Hindlimb muscle (tissue), 1 donor: ENCODE measurements around the gene SLC30A5. TPM values are rescaled to one million over a fixed set of nuclear protein-coding genes. Genes with fewer than 3 reads are reported as not detected.
"Not testable (repeated sequence)": the region's sequence is repeated elsewhere in the genome, so short reads cannot be mapped to it uniquely, and the experiment has no call there.

Source experiments
- DNase-seq: peaks from one replicate; pipeline ENCODE4 v3.0.0-alpha.2; 2013
- polyA plus RNA-seq: library from polyadenylated mRNA; unstranded; fragments of 120-200 nt; gene quantifications from one replicate; pipeline ENCODE4 v1.2.1, GENCODE V29; 2013; ENCODE audit not compliant: insufficient read length

The SLC30A5 gene
- polyA plus RNA-seq, 1 donor: 30.0 TPM

DNA sequence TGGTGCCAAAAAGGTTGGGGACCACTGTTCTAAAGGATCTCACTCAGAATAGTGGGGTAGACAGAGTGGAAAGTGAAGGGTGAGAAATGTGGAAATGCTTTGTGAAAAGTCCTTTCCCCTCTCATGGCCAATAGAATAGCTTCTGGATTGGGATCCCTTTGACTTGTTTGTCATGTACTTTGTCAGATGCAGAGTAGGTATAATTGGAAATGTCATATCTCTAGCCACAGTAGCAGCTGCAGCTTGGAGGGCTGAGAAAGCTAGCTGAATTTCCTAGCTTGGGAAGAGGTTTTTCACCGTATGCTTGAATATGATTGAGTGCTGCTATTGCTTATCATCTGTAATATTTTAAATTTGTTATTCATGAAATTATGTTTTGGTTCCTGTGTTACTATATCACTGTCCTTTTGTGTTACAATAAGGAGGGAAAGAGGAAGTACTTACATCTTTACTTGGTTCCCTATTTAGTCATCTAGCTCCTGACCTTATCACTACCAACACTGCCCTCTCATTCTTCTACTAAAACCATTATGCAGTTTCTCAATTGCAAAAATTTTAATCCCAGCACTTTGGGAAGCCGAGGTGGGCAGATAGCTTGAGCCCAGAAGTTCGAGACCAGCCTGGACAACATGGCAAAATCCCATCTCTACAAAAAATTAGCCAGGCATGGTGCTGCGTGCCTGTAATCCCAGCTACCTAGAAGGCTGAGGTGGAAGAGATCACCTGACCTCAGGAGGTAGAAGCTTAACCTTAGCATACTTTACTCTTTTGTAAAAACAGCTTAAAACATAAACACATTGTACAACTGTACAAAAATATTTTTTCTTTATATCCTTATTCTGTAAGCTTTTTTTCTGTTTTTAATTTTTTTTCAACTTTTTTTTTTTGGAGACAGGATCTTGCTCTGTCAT, 12.4 kb downstream of the SLC30A5 start:
- DNase-seq: no peak

DNA sequence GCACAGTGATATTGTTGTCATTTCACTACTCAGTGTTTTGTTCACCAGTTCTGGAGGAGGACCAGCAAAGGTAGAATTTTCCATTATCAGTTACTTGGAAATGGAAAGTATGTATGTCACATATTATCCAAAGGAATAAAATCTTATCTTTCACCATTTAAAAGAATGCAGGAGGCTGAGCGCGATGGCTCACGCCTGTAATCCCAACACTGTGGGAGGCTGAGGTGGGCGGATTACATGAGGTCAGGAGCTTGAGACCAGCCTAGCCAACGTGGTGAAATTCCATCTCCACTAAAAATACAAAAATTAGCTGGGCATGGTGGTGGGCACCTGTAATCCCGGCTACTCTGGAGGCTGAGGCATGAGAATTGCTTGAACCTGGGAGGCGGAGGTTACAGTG, 14.6 kb downstream of the SLC30A5 start:
- DNase-seq: not testable (repeated sequence)

DNA sequence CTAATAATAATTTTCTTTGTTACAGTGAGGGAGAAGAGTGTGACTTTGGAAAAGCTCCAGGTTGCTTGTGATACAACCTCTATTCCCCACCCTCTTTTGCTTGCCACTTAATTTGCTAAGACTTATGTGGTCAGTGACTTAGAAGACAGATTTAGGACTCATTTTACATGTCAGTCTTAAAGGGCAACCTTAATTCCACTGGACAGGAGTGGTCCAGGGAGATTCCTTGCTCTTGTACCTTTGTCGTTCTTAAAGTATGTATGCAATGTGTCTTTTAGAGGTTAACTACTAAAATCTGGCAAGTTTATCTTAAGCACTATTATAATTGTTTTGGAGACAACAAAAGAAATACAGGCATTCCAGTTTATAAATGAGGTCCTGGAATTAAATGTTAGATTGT, 20.0 kb downstream of the SLC30A5 start:
- no peak for DNase-seq

DNA sequence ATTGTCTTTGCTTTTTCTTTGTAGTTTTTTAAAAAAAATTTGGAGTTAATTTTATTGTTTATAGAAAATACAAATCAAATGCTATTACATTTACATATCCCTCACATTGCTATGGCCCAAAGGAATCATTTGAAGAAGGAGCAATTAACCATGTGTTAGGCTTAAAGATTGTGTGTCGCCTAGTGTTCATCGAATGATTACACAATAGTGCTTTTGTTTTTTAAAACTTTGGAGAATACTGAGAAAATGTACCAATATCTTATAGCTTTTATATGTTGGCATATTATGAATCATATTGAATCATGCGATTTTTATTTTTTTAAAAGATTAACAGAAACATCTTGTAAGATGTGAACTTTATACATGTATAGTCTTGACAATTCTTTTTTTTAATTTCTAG, 21.7 kb downstream of the SLC30A5 start:
- no peak for DNase-seq

DNA sequence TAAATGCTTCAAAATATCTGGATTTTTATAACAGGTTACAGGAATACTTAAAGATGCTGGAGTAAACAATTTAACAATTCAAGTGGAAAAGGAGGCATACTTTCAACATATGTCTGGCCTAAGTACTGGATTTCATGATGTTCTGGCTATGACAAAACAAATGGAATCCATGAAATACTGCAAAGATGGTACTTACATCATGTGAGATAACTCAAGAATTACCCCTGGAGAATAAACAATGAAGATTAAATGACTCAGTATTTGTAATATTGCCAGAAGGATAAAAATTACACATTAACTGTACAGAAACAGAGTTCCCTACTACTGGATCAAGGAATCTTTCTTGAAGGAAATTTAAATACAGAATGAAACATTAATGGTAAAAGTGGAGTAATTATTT, 35.6 kb downstream of the SLC30A5 start:
- no peak for DNase-seq

DNA sequence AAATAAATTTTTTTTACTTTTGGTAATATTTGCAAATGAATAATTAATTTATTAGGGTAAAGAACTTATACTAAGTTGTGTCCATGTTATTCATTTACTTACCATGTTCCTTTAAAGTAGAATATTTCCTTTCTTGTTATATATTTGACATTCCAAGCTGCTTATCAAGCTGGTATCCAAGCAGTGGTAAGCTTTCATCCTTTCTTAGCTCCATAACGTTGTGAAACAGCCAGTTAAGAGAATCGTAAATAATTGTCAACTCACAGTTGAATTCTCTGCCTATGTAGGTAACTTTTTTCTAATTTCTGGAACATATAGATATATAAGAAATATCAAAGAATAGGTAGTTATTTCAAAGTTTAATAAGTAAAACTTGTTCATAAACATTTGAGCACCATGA, 36.4 kb downstream of the SLC30A5 start:
- no peak for DNase-seq

DNA sequence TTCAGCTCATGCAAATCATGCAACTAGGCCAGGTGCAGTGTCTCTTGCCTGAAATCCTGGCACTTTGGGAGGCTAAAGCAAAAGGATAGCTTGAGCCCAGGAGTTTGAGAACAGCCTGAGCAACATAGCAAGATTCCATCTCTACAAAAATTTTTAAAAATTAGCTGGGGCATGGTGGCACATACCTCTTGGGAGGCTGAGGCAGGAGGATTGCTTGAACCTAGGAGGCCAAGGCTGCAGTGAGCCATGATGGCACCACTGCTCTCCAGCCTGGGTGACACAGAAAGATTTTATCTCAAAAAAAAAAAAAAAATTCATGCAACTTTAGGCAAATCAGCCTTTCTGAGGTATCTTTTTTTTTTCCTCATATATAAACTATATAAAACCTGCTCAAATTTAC, 37.5 kb downstream of the SLC30A5 start:
- DNase-seq: no peak

DNA sequence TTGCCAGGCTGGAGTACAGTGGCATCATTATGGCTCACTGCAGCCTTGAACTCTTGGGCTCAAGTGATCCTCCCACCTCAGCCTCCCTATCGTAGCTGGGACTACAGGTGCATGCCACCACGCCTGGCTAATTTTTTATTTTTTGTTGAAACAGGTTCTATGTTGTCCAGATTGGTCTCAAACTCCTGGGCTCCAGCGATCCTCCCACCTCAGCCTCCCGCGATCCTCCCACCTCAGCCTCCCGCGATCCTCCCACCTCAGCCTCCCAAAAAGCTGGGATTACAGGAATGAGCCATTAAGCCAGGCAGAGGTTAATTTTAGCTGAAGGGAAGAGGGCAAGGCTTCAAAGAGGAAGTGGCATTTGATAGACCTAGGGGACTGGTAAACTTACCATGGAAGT, 40.3 kb downstream of the SLC30A5 start:
- no peak for DNase-seq

DNA sequence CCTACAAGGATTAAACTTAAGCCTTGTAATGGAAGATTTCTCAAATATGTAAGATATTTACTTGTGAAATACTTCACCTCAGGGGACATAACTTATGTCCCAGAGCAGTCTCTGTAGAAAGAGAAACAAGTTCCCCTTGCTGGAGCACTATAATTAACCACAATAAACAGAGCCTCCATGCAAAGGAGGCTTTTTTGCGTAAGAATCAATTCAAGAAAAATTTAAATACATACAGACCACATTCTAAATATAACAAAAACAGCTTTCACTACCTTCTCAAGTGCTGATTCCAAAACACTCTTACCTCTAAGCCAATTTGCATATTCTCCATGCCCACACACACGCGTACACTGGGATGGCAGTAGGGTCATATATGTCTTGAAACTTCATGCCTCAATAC, 42.5 kb downstream of the SLC30A5 start:
- DNase-seq: no peak

DNA sequence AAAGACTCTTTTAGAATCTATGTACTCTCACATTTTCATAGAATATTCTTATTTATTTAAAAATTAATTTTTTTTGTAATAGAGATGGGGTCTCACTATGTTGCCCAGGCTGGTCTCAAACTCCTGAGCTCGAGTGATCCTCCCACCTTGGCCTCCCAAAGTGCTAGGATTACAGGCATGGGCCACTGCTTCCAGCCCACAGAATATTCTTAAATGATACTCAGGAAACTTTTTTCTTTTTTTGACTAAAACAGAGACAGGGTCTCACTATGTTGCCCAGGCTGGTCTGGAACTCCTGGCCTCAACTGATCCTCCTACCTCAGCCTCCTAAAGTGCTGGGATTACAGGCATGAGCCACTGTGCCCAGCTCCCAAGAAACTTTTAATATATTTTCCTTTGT, 43.4 kb downstream of the SLC30A5 start:
- not testable (repeated sequence) for DNase-seq

DNA sequence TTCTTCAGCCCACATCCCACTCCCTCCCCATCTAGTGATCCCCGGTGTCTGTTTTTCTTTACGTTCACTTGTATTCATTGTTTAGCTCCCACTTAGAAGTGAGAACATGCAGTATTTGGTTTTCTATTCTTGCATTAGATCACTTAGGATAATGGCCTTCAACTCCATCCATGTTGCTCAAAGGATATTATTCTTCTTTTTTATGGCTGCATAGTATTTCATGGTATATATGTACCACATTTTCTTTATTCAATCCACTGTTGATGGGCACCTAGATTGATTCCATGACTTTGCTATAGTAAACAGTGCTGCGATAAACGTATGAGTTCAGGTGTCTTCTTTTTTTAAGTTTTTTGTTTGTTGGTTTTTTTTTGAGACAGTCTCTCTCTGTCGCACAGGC, 44.0 kb downstream of the SLC30A5 start:
- DNase-seq: no peak

DNA sequence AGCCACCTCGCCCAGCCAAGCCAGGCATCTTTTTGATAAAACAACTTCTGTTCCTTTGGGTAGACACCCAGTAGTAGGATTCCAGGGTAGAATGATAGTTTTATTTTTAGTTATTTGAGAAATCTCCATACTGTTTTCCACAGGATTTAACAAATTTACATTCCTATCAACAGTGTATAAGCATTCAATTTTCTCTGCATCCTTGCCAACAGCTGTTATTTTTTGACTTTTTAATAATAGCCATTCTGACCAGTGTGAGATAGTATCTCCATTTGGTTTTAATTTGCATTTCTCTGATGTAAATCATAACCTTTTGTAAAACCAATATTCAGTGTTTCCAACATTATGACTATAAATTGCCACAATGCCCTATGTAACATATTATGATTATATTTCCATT, 45.0 kb downstream of the SLC30A5 start:
- no peak for DNase-seq

DNA sequence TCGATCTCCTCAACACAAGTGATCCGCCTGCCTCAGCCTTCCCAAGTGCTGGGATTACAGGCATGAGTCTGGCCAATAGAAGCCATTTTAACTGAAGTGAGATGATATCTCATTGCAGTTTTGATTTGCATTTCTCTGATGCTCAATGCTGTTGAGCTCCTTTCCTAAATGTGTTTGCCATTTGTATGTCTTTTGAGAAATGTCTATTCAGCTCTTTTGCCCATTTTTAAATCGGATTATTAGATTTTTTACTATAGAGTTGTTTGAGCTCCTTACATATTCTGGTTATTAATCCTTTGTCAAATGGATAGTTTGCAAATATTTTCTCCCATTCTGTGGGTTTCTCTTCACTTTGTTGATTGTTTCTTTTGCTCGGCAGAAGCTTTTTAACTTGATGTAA, 46.4 kb downstream of the SLC30A5 start:
- not testable (repeated sequence) for DNase-seq

DNA sequence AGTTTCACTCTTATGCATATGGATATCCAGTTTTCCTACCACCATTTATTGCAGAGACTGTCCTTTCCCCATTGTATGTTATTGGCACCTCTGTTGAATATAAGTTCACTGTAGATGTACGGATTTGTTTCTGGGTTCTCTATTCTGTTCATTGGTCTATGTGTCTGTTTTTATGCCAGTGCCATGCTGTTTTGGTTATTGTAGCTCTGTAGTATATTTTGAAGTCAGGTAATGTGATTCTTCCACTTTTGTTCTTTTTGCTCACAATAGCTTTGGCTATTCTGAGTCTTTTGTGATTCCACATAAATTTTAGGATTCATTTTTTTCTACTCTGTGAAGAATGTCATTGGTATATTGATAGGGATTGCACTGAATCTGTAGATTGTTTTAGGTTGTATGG, 47.0 kb downstream of the SLC30A5 start:
- no peak for DNase-seq

DNA sequence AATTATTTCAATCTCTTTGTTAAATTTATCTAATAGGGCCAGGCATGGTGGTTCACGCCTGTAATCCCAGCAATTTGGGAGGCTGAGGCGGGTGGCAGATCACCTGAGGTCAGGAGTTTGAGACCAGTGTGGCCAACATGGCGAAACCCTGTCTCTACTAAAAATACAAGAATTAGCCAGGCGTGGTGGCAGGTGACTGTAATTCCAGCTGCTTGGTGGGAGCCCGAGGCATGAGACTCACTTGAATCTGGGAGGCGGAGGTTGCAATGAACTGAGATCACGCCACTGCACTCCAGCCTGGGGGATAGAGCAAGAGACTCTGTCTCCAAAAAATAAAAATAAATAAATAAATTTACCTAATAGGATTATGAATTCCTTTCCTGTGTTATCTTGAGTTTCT, 54.8 kb downstream of the SLC30A5 start:
- DNase-seq: not testable (repeated sequence)

DNA sequence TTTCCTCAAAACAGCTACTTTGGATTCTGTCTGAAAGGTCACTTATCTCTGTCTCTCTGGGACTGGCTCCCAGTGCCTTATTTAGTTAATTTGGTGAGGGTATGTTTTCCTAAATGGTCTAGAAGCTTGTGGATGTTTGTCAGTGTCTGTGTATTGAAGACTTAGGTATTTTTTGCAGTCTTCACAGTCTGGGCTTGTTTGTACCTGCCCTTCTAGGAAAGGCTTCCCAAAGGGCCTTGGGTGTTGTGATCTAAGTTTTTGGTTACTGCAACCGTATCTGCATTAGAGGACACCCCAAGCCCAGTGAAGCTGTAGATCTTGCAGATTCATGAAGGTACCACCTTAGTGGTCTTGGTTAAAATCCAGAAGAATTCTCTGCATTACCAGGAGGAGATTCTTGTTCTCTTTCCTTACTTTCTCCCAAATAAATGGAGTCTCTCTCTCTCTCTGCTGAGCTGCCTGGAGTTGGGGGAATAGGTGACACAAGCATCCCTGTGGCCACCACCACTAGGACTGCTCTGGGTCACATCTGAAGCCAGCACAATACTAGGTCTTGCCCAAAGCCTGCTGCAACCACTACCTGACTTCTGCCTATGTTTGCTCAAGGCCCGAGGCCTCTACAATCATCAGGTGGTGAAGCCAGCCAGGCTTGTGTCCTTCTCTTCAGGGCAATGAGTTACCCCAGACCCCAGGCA, 55.3 kb downstream of the SLC30A5 start:
- DNase-seq: no peak

DNA sequence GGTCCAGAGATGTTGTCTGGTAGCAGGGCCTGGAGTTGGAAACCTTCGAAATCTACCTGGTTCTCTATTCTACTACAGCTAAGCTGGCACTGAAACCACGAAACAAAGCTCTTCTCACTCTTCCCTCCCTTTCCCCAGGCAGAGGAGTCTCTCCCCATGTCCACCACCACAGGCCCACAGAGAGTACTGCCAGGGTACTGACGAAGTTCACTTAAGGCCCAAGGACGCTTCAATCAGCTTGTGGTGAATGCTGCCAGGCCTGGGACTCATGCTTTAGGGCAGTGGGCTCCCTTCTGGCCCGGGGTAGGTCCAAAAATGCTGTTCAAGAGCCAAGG, 55.8 kb downstream of the SLC30A5 start:
- DNase-seq: no peak

DNA sequence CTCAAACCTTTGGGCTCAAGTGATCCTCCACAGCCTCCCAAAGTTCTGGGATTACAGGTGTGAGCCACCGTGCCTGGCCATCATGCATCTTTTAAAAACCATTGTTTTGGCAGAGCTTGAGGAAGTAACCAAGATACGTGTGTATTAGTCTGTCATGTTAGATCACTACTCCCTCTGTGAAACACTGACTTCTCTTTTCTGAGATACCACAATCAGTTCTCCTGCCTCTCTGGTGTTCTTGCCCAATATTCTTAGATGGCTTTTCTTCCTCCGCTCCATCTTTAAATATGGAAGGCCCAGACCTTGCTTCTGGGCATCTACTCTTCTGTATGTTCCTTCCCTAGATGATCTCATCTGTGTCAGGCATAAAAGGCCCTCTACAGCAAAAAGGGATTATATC, 58.9 kb downstream of the SLC30A5 start:
- no peak for DNase-seq

DNA sequence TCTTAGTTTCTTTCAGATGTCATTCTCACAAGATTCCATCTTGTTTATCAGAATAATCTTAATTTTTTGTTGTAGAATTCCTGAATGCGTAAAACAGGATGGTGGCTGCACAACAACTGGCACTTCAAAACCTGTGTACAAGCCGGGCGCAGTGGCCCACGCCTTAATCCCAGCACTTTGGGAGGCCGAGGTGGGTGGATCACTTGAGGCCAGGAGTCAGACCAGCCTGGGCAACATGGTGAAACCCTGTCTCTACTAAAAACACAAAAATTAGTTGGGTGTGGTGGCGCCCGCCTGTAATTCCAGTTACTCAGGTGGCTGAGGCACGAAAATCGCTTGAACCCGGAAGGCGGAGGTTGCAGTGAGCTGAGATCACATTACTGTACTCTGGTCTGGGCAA, 62.6 kb downstream of the SLC30A5 start:
- no peak for DNase-seq

DNA sequence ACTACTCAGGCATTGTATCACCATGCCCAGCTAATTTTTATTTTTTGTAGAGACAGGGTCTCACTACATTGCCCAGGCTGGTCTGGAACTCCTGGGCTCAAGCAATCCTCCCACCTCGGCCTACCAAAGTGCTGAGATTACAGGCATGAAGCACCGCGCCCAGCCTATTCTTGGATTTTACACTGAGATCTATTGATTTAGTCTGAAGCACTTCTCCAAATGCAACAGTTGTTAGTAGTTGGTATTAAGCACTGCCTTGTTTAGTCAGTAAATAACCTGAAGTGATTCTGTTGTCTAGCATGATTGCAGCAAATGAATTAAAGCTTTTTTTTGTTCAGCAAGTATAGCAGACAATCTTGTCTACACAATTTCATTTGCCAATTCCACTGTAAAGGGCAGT, 64.2 kb downstream of the SLC30A5 start:
- no peak for DNase-seq

DNA sequence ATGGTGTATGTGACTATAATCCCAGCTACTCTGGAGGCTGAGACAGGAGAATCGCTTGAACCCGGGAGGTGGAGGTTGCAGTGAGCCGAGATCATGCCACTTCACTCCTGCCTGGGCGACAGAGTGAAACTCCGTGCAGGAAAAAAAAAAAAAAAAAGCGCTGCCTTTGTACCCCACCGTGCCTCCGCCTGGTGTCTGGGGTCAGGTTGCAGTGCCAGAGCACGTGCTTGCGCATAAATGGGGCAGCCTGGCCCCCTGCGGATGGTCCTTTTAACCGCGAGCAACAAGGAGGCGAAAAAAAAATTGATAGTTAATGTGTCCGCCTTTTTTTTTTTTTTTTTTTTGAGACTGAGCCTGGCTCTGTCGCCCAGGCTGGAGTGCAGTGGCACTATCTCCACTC, 66.8 kb downstream of the SLC30A5 start:
- DNase-seq: no peak

DNA sequence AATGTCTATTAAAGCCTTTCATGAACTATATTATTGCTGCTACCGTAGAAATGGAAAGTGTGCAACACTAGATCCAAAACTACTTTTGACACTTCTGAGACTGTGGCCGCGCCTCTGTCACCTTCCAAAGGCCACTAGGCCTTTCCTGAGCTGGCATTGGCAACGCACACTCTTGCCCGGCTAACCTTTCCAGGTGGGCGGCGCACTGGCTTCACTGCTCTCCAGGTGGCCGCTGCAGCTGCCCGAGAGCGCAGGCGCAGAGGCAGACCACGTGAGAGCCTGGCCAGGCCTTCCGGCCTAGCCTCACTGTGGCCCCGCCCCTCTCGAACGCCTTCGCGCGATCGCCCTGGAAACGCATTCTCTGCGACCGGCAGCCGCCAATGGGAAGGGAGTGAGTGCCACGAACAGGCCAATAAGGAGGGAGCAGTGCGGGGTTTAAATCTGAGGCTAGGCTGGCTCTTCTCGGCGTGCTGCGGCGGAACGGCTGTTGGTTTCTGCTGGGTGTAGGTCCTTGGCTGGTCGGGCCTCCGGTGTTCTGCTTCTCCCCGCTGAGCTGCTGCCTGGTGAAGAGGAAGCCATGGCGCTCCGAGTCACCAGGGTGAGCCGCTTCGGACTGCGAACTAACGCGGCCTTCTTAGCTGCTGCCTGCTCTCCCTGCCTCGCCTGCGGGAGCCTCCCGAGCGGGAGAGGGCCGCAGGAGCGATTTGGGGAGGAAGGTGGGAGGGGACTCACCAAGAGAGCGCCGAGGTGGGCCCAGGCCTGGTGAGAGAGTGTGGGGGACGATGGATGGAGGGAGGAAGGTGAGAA, 73.1 kb downstream of the SLC30A5 start, which contains the start of gene CCNB1:
Gene CCNB1 (plus strand): TSS at position 465 of the 807 bp plus-strand sequence. CDS start 113 bp downstream, at position 578.
- peak; percentile 98 for DNase-seq

DNA sequence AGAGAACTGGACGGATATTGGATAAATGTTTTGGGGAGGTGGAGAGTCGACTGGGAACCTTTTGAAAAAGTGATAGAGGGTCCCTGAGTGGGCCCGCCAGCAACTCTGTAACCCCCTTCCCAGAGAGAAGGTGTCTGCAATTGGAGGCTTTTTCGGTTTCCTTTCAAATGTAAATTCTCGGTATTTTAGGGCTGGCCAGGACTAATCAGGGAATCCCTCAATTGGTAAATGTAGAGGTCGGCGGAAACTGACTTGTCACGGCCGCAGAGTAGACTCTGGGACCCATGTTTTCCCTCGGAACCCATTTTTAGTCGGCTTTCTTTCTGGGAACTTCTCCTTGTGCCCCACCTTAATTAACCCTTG, 73.7 kb downstream of the SLC30A5 start:
- no peak for DNase-seq
